NCI-H1694 treated with DMSO at 0.1 percent for 48 hours (cell line): ENCODE results near the gene CASR.

Experiments used
- DNase-seq: peaks from one replicate; lab custom pipeline; 2025; lab: John Stamatoyannopoulos, UW

The CASR gene

DNA sequence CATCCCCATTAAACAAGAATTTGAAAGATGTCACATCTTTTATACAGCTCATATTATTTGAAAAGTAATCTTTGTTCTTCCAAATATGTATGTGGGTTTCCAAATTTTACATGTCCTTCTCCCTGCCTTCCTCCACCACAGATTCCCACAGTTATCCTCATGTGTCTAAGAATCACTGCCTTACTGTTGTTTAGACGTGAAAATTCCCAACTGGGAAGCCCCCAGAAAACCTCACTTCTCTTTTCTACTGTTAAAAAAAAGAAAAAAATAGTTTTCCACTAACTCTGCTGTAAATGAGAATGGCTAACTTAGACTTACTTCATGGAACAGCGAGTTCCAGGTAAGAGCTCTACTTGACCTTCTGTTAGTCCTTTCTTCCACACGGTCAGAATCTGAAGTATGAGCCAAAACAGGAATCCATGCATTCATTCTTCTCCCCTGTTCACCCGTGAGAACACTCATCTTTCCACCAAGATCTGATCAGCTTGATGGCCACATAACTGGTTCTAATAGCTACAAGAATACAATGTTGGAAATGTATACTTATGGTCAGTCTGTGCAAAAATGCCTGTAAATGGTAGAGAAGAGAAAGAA is 123.7 kb downstream of the CASR start:
- no peak for DNase-seq

DNA sequence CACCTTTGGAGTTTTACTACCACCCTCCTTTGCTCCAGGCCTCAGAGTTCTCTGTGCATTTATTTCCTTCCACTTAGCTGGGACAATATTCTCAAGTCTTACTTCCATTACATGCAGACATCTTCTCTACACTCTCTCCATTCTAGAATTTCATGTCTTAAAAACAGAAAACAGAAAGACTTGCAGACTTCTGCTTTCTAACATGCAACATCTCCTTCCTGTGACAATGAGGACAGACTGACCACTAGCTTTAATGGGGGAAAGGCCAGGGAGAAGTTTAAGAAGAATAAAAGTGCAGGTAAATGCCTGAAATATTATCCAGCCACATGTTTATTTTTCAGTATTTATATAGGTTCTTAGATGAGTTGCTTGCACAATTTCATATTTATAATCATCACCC is 124.5 kb downstream of the CASR start:
- no peak for DNase-seq

DNA sequence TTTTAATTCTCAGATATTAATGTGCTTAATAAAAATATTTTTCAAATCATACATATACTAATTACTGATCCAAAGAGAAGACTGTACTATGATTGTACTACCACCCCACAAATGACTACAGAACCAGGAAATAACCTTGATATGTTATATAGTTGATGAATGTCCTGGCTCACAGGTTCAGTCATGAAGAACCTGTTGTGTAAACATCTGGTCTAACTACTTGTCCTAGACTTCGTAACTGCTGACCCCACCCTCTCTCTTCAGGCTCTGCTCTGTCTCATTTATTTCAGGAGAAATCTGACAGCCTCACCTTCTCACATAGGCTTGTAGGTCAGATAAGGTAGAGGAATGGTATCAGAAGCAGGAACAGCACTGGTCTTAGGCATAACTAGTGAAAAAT is 126.9 kb downstream of the CASR start:
- DNase-seq = no peak

DNA sequence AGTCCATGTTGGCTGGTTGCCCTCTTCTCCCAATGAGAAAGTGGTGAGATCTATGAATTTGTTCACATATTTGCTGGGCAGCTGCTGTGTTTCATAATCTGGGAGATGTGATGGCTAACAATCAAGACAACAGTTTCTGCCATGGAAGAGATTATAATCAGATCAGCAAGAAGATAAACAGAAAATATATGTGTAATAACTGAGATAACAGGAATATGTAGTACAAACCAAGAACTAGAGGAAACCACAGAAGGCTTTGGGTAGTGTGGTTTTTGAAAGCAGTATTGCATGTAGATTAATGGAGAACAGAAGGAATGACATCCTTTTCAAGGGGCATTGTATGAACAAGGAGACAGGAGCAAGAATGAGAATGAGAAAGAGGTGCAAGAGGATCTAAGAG is 129.4 kb downstream of the CASR start:
- DNase-seq = no peak

DNA sequence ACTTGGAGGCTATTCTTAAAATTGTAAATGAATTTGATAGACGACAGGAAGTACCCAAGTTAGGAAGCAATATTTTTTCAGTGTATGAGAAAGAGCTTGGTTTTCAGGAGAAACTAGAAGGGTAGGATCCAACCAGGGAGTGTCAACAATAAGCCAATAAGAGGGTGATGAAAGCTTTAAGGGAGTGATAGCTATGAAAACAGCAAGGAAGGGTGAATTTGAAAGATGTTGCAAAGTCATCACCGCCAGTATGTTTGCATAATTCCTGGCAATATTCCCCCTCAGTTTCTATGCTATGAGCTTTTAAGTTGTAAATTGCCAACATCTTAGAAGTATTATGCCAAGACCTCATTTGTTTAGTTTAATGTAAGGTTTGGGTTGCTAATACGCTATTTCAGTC is 129.8 kb downstream of the CASR start:
- DNase-seq = no peak

DNA sequence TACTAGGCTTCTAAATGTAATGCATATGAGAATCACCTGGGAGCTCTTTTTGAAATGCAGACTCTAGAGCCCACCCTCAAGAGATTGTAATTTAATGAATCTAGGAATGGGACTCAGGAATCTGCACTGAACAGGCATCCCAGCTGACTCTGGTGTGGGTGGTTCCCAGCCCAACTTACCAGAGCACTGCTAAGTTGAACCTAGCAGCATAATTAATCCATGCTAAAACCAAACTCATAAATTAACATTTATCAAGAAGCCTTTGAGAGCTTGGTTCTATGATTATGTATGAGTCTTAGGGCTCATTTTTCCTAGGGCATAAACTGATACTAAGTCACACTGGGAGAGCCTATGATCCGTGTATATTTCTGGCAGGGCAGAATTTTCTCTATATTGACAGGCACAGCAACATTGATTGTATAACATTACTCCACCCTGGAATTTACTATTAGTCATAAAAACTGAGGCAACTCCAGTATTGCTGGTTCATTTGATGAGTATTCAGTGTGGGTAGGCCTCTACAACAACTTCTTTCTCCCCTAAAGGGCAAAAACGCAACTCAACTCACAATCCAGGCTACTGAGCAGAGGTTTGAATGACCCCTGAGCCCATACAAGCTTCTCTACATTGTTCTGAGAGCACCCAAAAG is 130.9 kb downstream of the CASR start:
- no peak for DNase-seq

DNA sequence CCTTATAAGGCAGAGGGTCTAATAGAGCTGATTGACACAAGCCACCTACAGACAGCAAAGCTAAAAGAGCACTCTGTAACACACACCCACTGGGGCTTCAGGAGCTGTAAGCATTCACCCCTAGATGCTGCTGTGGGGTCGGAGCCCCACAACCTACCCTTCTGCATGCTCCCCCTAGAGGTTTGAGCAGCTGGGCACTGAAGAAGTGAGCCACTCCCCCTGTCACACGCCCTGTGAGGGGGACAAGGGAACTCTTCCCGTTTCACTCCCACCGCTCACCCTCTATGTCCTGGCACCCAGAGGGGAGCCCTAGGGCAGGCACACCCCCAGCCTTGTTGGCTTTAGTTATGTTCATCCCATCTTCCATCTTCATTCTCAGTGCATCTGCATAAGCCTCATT is 132.2 kb downstream of the CASR start:
- DNase-seq = no peak

DNA sequence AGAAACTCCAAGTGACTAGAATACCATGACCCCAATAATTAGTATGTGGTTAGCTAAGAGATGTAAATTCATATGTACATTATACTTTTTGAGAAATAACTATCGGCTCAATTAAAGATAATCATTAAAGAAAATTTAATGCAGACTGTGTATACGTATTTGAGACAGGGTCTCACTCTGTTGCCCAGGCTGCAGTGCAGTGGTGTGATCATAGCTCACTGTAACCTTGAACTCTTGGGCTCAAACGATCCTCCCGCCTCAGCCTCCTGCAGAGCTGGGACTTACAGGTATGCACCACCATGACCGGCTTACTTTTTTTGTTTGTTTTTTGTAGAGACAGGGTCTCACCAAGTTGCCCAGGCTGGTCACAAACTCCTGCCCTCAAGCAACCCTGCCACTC is 132.9 kb downstream of the CASR start:
- DNase-seq = no peak

DNA sequence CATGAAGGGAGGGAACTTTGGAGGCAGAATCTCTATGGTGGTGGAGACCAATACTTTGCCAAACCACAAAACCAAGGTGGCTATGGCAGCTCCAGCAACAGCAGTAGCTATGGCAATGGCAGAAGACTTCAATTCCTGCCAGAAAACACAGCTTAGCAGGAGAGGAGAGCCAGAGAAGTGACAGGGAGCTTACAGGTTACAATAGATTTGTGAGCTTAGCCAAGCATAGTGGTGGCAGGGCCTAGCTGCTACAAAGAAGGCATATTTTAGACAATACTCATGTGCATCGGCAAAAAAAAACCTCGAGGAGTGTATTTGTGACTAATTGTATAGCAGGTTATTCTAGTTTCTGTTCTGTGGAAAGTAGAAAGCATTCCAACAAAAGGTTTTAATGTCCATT is 135.2 kb downstream of the CASR start:
- no peak for DNase-seq

DNA sequence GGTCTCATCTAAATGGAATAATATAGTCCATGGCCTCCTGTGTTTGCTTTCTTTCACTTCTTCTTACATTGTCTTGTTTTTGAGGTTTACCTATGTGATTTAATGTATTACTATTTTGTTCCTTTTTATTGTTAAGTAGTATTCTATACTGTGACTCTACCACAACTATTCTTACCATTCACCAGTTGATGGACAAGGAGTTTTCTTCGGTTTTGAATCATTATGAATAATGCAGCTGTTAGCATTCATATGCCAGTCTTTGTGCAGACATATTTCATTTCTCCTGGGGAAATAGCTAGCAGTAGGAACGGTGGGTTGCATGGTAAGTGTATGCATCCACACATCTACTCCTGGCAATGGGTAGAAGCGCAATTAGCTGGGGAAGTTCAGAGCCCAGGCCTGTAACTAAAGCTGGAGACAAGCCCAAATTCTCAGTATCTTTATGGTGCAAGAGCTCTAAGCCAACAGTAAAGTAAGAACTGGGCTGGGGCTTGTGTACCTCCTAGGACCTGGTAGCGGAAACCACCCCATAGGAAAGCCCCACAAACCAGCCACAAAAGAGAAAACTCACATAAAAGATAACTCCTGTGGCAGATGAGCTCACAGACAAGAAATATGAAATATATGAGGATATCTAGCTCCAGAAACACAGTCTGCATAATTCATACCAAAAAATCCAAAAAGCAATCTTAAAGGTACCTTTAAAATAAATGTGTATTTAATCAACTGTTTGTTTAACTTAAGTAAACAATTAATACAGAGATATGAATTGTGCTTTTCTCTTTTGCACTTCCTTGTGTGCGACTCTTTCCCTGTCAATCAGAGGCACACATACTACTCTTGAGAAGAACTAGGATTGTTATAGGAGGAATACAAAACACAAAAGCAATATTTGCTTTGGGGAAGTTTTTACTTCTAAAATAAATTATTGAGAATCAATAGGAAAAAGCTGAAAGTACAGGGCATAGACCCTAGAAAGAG is 138.9 kb downstream of the CASR start:
- no peak for DNase-seq

DNA sequence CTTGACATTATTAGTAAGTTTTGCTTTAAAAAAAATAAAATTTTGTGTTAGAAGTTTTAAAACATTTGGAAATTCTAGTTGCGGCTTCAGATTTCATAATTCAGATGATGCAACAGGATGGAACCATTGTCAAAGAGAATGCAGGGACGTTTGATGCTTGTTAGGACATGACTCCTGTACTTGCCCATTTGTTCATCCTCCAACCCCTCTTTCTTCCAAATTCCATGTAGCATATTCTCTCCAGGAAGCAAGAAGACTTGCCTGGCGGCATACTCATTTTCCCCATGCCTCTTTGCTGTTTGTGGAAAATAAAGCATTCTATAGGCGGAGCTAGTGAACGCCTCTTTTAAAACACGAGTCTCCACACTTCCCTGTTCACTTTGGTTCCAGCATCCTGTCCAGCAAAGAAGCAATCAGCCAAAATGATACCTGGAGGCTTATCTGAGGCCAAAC is 141.4 kb downstream of the CASR start, which contains the start of gene CSTA:
CSTA (plus strand) TSS at position 378 of the 453 bp plus-strand sequence; CDS start at position 423, 45 bp downstream.
- no peak for DNase-seq

DNA sequence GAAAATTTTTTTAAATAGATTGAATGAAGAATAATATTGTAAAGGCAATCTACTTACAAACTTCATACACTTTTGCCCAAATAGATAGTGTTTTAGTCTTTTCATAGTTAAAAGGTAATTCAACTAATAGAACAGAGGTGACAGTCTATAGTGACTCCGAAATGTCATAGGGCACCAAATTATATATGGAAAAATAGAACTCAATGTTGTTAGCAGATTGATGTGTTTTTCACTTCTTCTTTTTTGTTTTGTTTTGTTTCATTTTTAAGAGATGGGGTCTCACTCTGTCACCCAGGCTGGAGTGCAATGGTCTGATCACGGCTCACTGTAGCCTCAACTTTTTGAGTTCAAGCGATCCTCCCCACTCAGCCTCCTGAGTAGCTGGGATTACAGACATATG is 142.3 kb downstream of the CASR start:
- no peak for DNase-seq

DNA sequence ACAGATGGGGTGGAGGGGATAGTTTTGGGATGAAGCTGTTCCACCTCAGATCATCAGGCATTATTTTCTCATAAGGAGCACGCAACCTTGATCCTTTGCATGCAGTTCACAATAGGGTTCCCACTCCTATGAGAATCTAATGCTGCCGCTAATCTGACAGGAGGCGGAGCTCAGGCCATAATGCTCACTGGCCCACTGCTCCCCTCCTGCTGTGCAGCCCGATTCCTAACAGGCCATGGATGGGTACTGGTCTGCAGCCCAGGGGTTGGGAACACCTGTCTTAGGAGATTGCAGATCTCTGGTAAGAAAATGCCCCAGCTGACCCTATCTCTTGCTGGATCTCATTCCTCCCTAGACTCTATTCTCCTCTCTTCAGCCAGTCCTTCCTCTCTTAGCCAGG is 148.4 kb downstream of the CASR start:
- DNase-seq = no peak

DNA sequence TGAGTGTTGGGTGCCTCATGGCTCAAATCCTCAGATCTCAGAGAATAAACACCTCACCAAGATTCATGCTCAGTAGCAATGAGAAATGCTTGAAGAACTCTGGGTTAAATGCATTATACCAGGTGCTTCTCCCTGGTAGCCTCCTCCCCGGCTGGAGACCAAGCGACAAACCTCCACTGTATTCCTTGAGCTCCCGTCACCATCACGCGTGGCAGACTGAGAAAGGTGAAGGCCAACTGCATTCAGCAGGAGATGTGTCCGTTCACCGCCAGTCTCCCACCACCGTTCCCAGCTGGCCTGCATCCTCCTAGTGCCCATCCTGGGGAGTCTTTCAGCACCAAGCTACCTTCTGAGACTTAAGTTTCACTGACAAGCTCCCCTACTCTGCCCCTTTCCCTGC is 149.1 kb downstream of the CASR start:
- DNase-seq = no peak
